ENCODE results near the gene TNFRSF8. TPM values are rescaled to one million over a fixed set of nuclear protein-coding genes. Genes with fewer than 3 reads are reported as not detected.
A peak's percentile ranks its signal among the peaks of the same experiment; 100 is the strongest.

Gene TNFRSF8
- total RNA-seq, 4 donors from 2014 or later = 0.26 to 2.4 (median 0.85) TPM

- H3K27ac ChIP-seq = no peak overlapping the region
- no peaks in the 10 kb centered on the region for H3K27me3 ChIP-seq
- no peaks in the 10 kb centered on the region for H3K4me1 ChIP-seq
- no peak for DNase-seq
- no peak for TF ChIP-seq POLR2A (IDR thresholded peaks at IDR 0.05)
- H3K4me3 ChIP-seq = no peak overlapping the region
- intact Hi-C loops (cut with DNase I; ENCODE audit: low total_unique reads) = no loop called here
- no peaks in the 10 kb centered on the region for H3K9me3 ChIP-seq
- no peaks in the 10 kb centered on the region for H3K36me3 ChIP-seq
These were observed 92.2 kb downstream of the TNFRSF8 start for GRCh38 chr1:12155328-12155727.

- Histone ChIP-seq H3K27ac (no peak overlapping the region), H3K4me1 (peaks cover 0 to 12% of the 10 kb centered on the region in 2 donors), H3K9me3 (no peaks in the 10 kb centered on the region), H3K4me3 (no peak overlapping the region), H3K36me3 (no peaks in the 10 kb centered on the region), H3K27me3 (no peaks in the 10 kb centered on the region)
- no peak for DNase-seq
- no peak for TF ChIP-seq POLR2A (IDR thresholded peaks at IDR 0.05)
- no peak for TF ChIP-seq CTCF (IDR thresholded peaks at IDR 0.05)
- intact Hi-C loops (cut with DNase I; ENCODE audit: low total_unique reads) = no loop called here
These were observed 94.5 kb downstream of the TNFRSF8 start for GRCh38 chr1:12157366-12158231.

GRCh38 chr1:12158357-12159092 lies 95.4 kb downstream of the TNFRSF8 start:
- Histone ChIP-seq H3K36me3 (no peaks in the 10 kb centered on the region), H3K27ac (no peak overlapping the region), H3K9me3 (no peaks in the 10 kb centered on the region), H3K4me3 (no peak overlapping the region), H3K4me1 (peaks cover 0 to 14% of the 10 kb centered on the region in 2 donors), H3K27me3 (no peaks in the 10 kb centered on the region)
- intact Hi-C loops (cut with DNase I; ENCODE audit: low total_unique reads) = no loop called here
- no peak for TF ChIP-seq CTCF (IDR thresholded peaks at IDR 0.05)
- TF ChIP-seq POLR2A (IDR thresholded peaks at IDR 0.05) = no peak
- DNase-seq = no peak

- Histone ChIP-seq H3K27me3 (no peaks in the 10 kb centered on the region), H3K36me3 (no peaks in the 10 kb centered on the region), H3K27ac (no peak overlapping the region), H3K4me1 (peaks cover 0 to 14% of the 10 kb centered on the region in 2 donors), H3K9me3 (no peaks in the 10 kb centered on the region), H3K4me3 (no peak overlapping the region)
- DNase-seq = no peak
- TF ChIP-seq CTCF (IDR thresholded peaks at IDR 0.05) = no peak
- TF ChIP-seq POLR2A (IDR thresholded peaks at IDR 0.05) = no peak
- intact Hi-C loops (cut with DNase I; ENCODE audit: low total_unique reads) = no loop called here
These were observed 96.7 kb downstream of the TNFRSF8 start for GRCh38 chr1:12159816-12160215.

GRCh38 chr1:12161324-12161661 lies 98.2 kb downstream of the TNFRSF8 start:
- intact Hi-C loops (cut with DNase I; ENCODE audit: low total_unique reads) = no loop called here
- Histone ChIP-seq H3K27me3 (no peaks in the 10 kb centered on the region), H3K27ac (peak overlapping the region; percentile 64 to 71), H3K9me3 (no peaks in the 10 kb centered on the region), H3K4me3 (no peak overlapping the region), H3K4me1 (peaks cover 0 to 14% of the 10 kb centered on the region in 2 donors), H3K36me3 (no peaks in the 10 kb centered on the region)
- DNase-seq = no peak
- TF ChIP-seq POLR2A (IDR thresholded peaks at IDR 0.05) (no peak), CTCF (IDR thresholded peaks at IDR 0.05) (no peak)
